ENCODE results near the gene CGRRF1.

The CGRRF1 gene

GRCh38 chr14:54577977-54578376 lies 68.3 kb downstream of the CGRRF1 start:
- DNase-seq (ENCODE audit: low read depth in 2 of 2), result no peak

GRCh38 chr14:54579621-54580020 lies 69.9 kb downstream of the CGRRF1 start:
- DNase-seq (ENCODE audit: low read depth in 2 of 2), result no peak

GRCh38 chr14:54580933-54581332 lies 71.2 kb downstream of the CGRRF1 start:
- DNase-seq (ENCODE audit: low read depth in 2 of 2), result no peak

- no peak for DNase-seq (ENCODE audit: low read depth in 2 of 2)
Measured at GRCh38 chr14:54582334-54582733, 72.6 kb downstream of the CGRRF1 start.

GRCh38 chr14:54584097-54584496 lies 74.4 kb downstream of the CGRRF1 start:
- DNase-seq (ENCODE audit: low read depth in 2 of 2), result no peak

GRCh38 chr14:54585214-54585613 lies 75.5 kb downstream of the CGRRF1 start:
- DNase-seq (ENCODE audit: low read depth in 2 of 2), result no peak

All from stimulated activated CD8-positive, alpha-beta memory T cell treated with anti-CD3 and anti-CD28 coated beads, Interleukin-7, amount 100 ng/mL, for 1 hour (primary cell).